Measurements from ENCODE around the gene FBXL7.

The FBXL7 gene

DNA sequence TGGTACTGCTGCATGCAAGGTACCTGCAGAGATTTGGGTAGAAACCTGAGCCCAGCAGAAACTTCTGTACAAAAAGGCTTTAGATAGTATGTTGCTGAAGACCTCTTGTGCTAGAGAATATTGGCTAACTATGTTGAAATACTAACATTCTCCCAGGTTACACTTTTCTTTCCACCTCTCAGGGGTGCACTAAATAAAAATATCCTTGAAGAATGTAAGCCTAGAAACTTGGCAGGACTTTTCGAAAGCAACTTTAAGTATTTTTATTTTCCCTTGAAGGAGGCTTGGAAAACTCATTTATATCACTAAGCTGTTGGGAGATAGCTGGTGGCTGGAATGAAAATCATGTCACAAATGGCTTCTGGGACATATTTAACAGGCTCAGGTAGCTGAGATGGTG lies 50.0 kb downstream of the FBXL7 start:
- Mint-ChIP-seq H3K27ac (no peak overlapping the region), H3K4me1 (no peaks in the 10 kb centered on the region), H3K9me3 (peaks cover 0 to 19% of the 10 kb centered on the region in 2 donors), H3K4me3 (no peak overlapping the region), H3K27me3 (no peaks in the 10 kb centered on the region)
- DNase-seq = no peak
- ATAC-seq = no peak

- no peak for DNase-seq
- H3K4me1 Mint-ChIP-seq = no peaks in the 10 kb centered on the region
- no peak overlapping the region for H3K4me3 Mint-ChIP-seq
- H3K9me3 Mint-ChIP-seq = peaks cover 0 to 19% of the 10 kb centered on the region in 2 donors
- no peak overlapping the region for H3K27ac Mint-ChIP-seq
- H3K27me3 Mint-ChIP-seq = no peaks in the 10 kb centered on the region
- no peak for ATAC-seq
Observed at GRCh38 chr5:15550502-15551112, 50.6 kb downstream of the FBXL7 start.

- Mint-ChIP-seq H3K4me3 (no peak overlapping the region), H3K4me1 (no peaks in the 10 kb centered on the region), H3K27me3 (no peaks in the 10 kb centered on the region)
Observed at GRCh38 chr5:15551113-15551504, 51.1 kb downstream of the FBXL7 start.

DNA sequence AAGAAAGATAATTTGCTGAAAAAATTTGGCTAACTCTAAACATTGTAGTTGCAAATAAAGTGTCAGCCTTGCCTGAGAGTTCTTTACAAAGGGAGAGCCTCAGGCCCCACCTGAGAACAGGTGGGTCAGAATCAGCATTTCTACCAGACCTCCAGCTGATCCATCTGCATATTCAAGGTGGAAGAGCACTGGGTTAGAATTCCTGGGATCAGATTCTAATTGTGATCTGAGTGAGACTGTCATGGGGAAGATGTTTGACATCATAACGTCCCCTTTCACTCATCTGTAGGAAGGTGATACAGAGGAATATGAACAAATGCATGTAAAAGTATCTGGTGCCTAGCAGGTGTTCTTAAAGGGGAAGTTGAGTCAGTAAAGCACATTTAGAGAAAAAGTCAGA lies 54.6 kb downstream of the FBXL7 start:
- Mint-ChIP-seq H3K4me1 (no peaks in the 10 kb centered on the region), H3K27me3 (no peaks in the 10 kb centered on the region), H3K9me3 (peaks cover 0 to 19% of the 10 kb centered on the region in 2 donors), H3K27ac (no peak overlapping the region), H3K4me3 (no peak overlapping the region)
- DNase-seq (no peak), ATAC-seq (no peak)

More at GRCh38 chr5:15551113-15551504, 51.1 kb downstream of the FBXL7 start:
- no peak for ATAC-seq
- no peak for DNase-seq
- Mint-ChIP-seq H3K9me3 (peaks cover 0 to 19% of the 10 kb centered on the region in 2 donors), H3K27ac (no peak overlapping the region)

- no peaks in the 10 kb centered on the region for H3K4me1 Mint-ChIP-seq
- DNase-seq (no peak), ATAC-seq (no peak)
- no peak overlapping the region for H3K4me3 Mint-ChIP-seq
- H3K27me3 Mint-ChIP-seq = no peaks in the 10 kb centered on the region
- H3K9me3 Mint-ChIP-seq = peaks cover 0 to 19% of the 10 kb centered on the region in 2 donors
- H3K27ac Mint-ChIP-seq = no peak overlapping the region
Observed at GRCh38 chr5:15555176-15555575, 55.2 kb downstream of the FBXL7 start.

DNA sequence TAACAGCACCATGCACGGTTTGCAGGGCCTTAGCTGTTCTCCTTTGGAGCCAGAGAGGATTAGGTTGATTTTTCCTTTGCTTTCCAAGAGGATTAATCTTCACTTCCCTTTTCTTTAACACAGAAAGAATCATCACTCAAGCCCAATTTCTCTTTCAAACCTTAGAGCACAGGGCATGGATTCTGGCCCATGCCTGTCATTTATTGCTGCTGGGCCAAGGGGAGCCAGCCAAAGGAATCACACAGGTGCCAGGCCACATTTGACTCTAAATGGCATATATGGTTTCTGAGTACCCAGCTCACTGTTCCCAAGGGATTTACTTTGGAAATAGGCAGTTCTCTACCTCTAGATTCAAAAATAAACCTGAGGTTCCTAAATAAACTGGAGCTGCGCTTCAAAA lies 58.3 kb downstream of the FBXL7 start:
- H3K27me3 Mint-ChIP-seq = no peaks in the 10 kb centered on the region
- DNase-seq = no peak
- H3K4me3 Mint-ChIP-seq = no peak overlapping the region
- H3K9me3 Mint-ChIP-seq = peaks cover 2 to 9% of the 10 kb centered on the region in 2 donors
- no peaks in the 10 kb centered on the region for H3K4me1 Mint-ChIP-seq
- no peak for ATAC-seq
- H3K27ac Mint-ChIP-seq = no peak overlapping the region

DNA sequence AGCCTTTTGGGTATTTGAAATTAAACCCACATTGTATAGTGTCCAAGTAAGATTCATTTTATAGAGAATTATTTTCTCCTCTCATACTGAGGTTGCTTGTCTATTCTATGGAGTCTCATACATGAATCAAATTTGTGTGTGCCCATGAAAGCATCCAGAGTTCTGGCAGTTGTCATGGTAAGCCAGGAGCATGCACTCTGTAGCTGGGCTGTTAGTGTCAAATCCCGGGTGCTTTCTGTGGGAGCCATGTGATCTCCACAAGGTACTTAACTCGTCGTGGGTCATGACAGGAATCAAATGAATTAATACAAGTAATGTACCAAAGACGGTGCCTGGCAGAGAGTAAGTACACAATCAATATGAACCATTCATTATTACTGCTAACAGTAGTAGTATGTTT lies 58.7 kb downstream of the FBXL7 start:
- no peak for DNase-seq
- H3K27ac Mint-ChIP-seq = no peak overlapping the region
- H3K4me3 Mint-ChIP-seq = no peak overlapping the region
- H3K27me3 Mint-ChIP-seq = no peaks in the 10 kb centered on the region
- peaks cover 0 to 9% of the 10 kb centered on the region in 2 donors for H3K9me3 Mint-ChIP-seq
- no peaks in the 10 kb centered on the region for H3K4me1 Mint-ChIP-seq
- ATAC-seq = no peak

GRCh38 chr5:15560421-15560820 lies 60.4 kb downstream of the FBXL7 start:
- no peaks in the 10 kb centered on the region for H3K4me1 Mint-ChIP-seq
- ATAC-seq = no peak
- H3K27ac Mint-ChIP-seq = no peak overlapping the region

GRCh38 chr5:15564523-15564922 lies 64.5 kb downstream of the FBXL7 start:
- peaks cover 0 to 9% of the 10 kb centered on the region in 2 donors for H3K9me3 Mint-ChIP-seq
- ATAC-seq = no peak

More at GRCh38 chr5:15560421-15560820, 60.4 kb downstream of the FBXL7 start:
- Mint-ChIP-seq H3K27me3 (no peaks in the 10 kb centered on the region), H3K9me3 (peaks cover 0 to 9% of the 10 kb centered on the region in 2 donors), H3K4me3 (no peak overlapping the region)
- no peak for DNase-seq

GRCh38 chr5:15564957-15565356 lies 65.0 kb downstream of the FBXL7 start:
- DNase-seq = no peak
- no peak for ATAC-seq
- peaks cover 0 to 9% of the 10 kb centered on the region in 2 donors for H3K9me3 Mint-ChIP-seq
- H3K4me3 Mint-ChIP-seq = no peak overlapping the region
- H3K27me3 Mint-ChIP-seq = no peaks in the 10 kb centered on the region
- H3K27ac Mint-ChIP-seq = no peak overlapping the region
- no peaks in the 10 kb centered on the region for H3K4me1 Mint-ChIP-seq

More at GRCh38 chr5:15564523-15564922, 64.5 kb downstream of the FBXL7 start:
- H3K4me1 Mint-ChIP-seq = no peaks in the 10 kb centered on the region
- DNase-seq = no peak
- H3K4me3 Mint-ChIP-seq = no peak overlapping the region
- H3K27me3 Mint-ChIP-seq = no peaks in the 10 kb centered on the region
- no peak overlapping the region for H3K27ac Mint-ChIP-seq

GRCh38 chr5:15566306-15566705 lies 66.3 kb downstream of the FBXL7 start:
- Mint-ChIP-seq H3K27me3 (no peaks in the 10 kb centered on the region), H3K4me1 (no peaks in the 10 kb centered on the region)
- ATAC-seq = no peak

DNA sequence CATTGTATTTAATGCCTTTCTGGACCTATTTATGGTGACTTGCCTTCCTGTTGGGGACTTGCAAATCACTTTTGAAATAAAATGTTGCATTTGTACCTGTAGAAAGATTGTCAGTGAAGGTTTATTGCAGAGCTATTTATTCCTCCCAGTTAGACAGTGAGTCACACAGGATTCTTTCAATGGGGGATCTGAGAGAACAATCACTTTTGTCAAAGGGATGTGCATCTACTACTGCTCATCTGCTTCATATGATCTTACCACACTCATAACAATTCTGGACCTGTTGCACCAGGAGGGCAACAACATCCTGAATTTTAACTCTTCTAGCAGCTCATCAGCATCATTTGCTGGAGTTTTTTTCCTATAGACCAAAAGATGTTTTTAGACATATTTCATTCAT lies 66.8 kb downstream of the FBXL7 start:
- H3K4me1 Mint-ChIP-seq = no peaks in the 10 kb centered on the region
- no peaks in the 10 kb centered on the region for H3K27me3 Mint-ChIP-seq
- ATAC-seq (no peak), DNase-seq (no peak)
- peaks cover 3 to 7% of the 10 kb centered on the region in 2 donors for H3K9me3 Mint-ChIP-seq
- H3K4me3 Mint-ChIP-seq = no peak overlapping the region
- no peak overlapping the region for H3K27ac Mint-ChIP-seq

More at GRCh38 chr5:15566306-15566705, 66.3 kb downstream of the FBXL7 start:
- Mint-ChIP-seq H3K4me3 (no peak overlapping the region), H3K27ac (no peak overlapping the region), H3K9me3 (peaks cover 7% of the 10 kb centered on the region in 2 donors)
- no peak for DNase-seq

DNA sequence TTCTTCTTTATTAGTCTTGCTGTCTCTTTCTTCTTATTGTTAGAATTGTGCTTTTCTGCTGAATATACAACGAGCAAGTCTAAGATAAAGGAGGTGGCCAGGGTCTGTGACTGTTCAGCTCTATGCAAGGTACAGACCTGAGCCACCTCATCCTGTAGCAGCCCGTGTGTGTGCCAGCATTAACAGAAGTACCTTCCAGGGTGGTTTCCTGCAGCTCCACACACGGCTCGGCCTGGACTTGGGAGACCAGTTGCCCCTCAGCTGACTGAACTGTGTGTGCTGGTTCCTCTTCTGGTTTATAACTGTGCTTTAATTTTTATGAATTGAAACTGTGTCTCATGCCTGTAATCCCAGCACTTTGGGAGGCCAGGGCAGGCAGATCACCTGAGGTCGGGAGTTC lies 70.5 kb downstream of the FBXL7 start:
- Mint-ChIP-seq H3K27ac (no peak overlapping the region), H3K4me3 (no peak overlapping the region), H3K27me3 (no peaks in the 10 kb centered on the region), H3K9me3 (peaks cover 0 to 7% of the 10 kb centered on the region in 2 donors), H3K4me1 (no peaks in the 10 kb centered on the region)
- ATAC-seq (no peak), DNase-seq (no peak)

- H3K27me3 Mint-ChIP-seq = no peaks in the 10 kb centered on the region
- ATAC-seq (no peak), DNase-seq (no peak)
- H3K4me3 Mint-ChIP-seq = no peak overlapping the region
- no peak overlapping the region for H3K27ac Mint-ChIP-seq
- H3K4me1 Mint-ChIP-seq = no peaks in the 10 kb centered on the region
- H3K9me3 Mint-ChIP-seq = peaks cover 0 to 7% of the 10 kb centered on the region in 2 donors
Observed at GRCh38 chr5:15571081-15571480, 71.1 kb downstream of the FBXL7 start.

GRCh38 chr5:15571618-15572017 lies 71.6 kb downstream of the FBXL7 start:
- Mint-ChIP-seq H3K4me3 (no peak overlapping the region), H3K9me3 (peaks cover 0 to 7% of the 10 kb centered on the region in 2 donors), H3K27ac (no peak overlapping the region), H3K27me3 (no peaks in the 10 kb centered on the region), H3K4me1 (no peaks in the 10 kb centered on the region)
- no peak for ATAC-seq
- DNase-seq = no peak

- no peak overlapping the region for H3K27ac Mint-ChIP-seq
Observed at GRCh38 chr5:15573590-15573989, 73.6 kb downstream of the FBXL7 start.

GRCh38 chr5:15574128-15574527 lies 74.1 kb downstream of the FBXL7 start:
- ATAC-seq (no peak), DNase-seq (no peak)
- Mint-ChIP-seq H3K27ac (no peak overlapping the region), H3K9me3 (peaks cover 0 to 7% of the 10 kb centered on the region in 2 donors), H3K4me3 (no peak overlapping the region), H3K27me3 (no peaks in the 10 kb centered on the region), H3K4me1 (no peaks in the 10 kb centered on the region)

More at GRCh38 chr5:15573590-15573989, 73.6 kb downstream of the FBXL7 start:
- no peak for DNase-seq
- Mint-ChIP-seq H3K27me3 (no peaks in the 10 kb centered on the region), H3K4me1 (no peaks in the 10 kb centered on the region), H3K4me3 (no peak overlapping the region), H3K9me3 (peaks cover 0 to 7% of the 10 kb centered on the region in 2 donors)
- ATAC-seq = no peak

Measured in stimulated activated naive CD8-positive, alpha-beta T cell treated with anti-CD3 and anti-CD28 coated beads, Interleukin-15, amount 100 ng/mL, for 72 hours (primary cell).